Measurements from ENCODE around the gene NEMP2.

The NEMP2 gene, protein sequence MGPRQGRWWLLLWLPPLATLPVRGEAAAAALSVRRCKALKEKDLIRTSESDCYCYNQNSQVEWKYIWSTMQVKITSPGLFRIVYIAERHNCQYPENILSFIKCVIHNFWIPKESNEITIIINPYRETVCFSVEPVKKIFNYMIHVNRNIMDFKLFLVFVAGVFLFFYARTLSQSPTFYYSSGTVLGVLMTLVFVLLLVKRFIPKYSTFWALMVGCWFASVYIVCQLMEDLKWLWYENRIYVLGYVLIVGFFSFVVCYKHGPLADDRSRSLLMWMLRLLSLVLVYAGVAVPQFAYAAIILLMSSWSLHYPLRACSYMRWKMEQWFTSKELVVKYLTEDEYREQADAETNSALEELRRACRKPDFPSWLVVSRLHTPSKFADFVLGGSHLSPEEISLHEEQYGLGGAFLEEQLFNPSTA

DNA sequence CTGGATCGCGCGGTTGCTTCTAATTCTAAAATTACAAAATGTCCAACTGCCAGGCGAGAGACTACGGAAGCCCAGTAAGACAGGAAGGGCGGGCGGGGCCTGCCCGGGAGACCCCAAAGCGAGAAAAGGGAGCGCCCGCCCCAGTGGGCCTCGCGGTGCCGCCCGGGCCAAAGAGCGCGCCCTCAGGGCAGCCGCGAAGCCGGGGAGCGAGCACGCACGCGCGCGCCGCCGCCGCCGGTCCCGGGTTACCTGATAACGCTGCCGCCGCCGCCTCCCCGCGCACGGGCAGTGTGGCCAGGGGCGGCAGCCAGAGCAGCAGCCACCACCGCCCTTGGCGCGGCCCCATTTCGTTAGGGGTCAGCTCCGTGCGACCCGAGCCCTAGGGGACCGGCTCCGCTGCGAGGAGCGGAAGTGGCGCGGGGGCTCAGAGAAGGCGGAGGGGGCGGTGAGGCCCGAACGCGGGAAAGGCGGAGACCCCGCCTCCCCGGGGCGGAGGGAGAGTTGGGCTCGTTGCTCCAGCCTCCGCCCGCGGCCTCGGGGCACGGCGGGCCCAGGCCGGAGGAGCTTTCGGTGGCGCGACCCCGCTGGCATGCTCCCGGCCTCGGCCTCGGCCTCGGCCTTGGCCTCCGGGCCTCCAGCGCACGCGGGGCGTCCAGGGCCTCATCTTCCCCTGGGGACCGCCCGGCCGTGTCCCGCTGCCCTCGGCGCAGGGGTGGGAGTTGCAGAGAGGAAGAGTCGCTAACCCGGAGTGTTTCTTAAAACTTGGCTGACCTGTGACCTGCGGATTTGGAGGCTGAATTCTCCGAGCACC is at the start of gene NEMP2:
Gene NEMP2 (minus strand): TSS at position 413 of the 811 bp plus-strand sequence. CDS start 67 bp downstream, at position 346.
- DNase-seq: peak; percentile 46 to 96

DNA sequence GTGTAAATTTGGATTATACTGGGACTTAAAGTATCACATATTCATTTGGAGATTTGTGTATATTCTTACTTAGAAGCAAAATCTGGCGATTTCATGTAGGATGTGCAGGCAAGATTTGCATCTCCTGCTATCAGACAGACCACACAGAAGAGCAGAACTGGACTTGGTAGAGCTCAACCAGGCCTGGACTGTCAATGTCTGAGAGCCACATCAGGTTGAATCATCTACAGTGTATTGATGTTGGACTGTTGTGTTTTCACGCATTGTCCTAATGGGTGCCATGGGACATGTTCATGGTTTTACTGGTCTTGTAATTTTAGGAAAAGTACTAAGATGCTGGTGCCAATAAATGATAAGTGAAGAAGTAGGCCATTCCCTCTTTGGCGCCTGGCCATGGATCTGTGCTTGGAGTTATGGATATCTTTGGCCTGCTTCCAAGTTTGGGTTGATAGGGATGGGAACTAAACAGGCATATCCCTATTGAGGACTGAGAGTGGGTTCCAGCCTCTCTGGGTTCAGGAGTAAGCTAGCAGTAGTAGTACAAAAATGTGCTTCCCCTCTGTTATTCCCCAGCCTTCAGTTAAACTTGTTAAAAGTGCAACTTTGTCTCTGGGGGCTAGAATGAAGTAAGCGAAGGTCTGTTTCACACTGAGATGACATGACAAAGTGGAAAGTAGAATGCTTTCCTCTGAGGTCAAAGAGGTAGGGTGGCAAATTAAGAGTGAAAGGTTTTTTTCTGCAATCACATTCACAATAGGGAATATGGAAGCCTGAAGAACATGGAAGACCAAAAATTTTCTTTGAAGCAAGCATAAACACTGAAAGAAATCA is 49.2 kb upstream of the NEMP2 start:
- DNase-seq: no peak

DNA sequence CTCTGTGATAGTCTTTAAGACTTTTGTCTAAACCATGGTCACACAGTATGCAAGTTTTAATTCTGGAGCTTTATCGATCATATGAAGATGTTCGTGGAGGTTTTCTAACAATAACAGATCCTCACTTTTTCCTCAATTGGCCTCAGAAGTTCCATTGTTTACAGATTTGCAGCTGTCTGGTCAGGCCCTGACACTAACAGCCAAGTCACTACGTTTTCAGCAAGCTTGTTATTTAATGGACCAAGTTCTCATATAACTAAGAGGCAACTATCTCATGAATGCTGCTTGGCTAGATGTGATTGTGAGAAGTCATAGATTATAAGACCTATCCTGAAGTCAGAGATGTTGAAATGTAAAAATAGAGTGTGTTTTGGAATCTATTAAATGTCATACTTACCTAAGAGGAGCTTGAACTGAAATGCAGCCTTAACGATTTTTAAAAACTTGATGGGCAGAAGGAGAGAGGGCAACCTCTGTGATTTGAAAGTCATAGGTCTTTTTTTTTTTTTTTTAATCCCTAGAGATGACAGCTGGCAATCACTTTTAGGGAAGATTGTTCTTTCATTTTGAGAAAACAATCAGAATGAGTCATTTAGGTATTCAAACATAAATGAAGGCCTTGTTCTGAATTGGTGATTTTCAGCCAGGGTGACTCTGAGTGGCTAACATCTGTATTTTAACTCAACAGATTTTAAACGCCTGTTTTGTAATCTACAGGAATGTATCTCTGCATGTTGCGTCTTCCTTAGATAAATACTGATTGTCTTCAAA is 48.4 kb upstream of the NEMP2 start:
- no peak for DNase-seq

- DNase-seq: no peak
Measured at GRCh38 chr2:190582019-190582418, 47.5 kb upstream of the NEMP2 start.

DNA sequence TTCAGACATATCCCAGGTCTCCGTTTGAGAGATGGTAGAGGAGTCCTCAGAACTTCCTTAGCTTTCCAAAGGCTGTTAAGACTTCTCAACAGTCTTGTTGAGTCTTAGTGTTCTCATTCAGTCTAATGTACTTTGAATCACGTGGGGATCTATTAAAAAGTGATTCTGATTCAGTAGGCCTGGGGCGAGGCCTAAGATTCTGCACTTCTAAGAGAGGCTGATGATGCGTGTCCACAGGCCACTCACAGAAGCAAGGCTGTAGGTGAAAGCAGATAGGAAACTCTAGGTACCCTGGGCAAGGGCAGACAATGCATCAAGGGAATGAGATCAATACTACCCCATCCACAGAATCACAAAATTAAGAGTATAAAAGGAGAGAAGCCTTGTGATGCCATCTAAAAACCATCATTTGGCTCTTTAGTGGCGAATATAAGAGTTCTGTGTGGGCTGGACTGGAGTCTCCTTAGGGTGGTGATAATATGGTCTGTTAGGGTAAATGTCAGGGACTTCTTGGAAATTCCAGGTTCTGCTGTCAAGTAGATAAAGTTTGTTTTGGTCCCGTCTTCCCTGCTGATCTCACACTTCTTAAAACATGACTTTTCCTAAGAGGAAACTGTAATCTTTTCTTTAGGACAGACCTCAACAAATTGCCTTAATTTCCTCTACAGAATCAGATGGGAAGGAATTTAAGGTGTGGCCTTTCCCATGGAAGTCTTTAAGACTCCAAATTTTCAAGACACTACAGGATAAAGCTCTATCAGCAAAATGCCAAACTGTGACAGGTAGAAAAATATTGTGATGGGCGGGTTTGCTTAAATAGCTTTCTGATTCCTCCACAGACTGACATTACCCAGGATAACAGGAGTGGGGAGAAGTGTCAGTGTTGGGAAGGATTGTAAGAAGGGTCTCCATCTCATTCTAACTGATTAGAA is 45.7 kb upstream of the NEMP2 start:
- DNase-seq: no peak

- no peak for DNase-seq
Measured at GRCh38 chr2:190579058-190579410, 44.5 kb upstream of the NEMP2 start.

DNA sequence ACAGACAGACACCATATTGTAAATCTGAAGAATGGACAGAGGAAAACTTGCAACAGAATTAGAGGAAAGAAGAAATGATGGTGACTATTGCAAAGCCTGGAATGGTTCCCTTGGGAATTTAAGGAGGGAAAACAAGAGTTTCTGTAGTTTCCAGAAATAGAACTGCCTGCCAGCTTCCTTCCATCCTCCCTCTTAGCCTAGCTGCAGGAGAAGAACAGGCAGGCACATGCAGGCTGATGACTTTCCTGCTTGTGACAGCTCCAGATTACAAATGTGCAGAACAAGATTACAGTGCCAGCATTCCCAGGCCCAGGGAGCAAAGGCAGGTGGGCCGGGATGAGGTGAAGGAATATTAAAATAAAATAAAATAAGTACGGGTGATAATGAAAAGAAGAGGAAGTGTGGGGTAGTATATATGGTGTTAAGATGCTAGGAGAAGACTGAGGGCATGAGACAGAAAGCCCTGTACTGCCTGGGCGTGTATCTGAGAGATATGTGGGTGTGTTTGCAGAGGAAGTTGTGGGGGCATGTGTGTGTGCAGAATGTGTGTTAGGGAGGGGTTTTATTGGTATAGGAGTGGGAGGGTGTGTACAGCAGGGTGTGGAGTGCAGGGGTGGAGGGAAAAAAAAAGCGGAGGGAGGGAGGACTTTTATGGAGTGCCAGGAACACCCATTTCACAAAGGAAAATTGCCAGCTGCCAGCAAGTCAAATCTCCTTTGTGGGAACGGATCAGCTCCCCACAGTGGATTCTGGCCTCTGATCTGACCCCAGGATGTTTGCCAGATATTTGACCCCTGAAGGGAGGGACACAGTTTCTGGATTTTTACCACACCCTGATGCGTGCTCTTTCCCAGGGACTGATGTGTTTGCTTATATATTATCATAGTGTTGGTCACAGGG is 43.9 kb upstream of the NEMP2 start:
- peak; percentile 86 to 91 for DNase-seq

DNA sequence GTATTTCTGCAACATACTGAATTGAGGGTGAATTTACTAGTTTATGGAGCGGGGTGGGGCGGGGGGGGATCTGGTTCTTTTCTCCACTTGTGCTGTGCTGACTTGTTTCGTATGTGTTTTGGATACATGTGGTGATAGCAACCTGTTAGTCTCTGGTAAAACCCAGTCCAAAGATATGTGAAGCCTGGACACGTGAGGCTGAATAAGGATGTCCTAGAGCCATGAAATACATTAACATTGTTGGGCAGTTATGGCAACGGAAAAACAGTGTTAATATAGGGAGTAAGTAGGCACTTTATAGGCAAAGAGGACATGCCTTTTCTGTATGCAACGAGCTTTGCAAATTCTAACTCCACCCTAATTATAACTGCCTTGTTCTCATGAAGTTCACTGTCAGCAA is 42.1 kb upstream of the NEMP2 start:
- peak; percentile 93 to 98 for DNase-seq

DNA sequence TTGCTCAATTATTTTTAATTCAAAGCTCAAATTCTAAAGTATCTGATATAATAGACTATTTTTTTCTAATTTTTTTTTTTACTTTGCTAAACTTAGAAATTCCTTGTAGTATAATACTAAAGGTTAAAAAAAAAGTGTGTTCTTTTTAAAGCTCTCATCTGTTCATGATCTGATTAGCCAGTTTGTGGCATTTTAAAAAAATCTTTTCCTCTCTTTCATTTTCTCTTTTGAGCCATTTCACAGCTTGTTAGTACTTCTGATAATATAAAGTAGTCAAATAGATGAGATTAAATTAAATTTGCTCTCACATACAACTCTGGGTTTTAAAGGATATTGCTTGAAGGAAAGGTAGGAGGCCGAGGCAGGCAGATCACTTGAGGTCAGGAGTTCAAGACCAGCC is 40.7 kb upstream of the NEMP2 start:
- no peak for DNase-seq

DNA sequence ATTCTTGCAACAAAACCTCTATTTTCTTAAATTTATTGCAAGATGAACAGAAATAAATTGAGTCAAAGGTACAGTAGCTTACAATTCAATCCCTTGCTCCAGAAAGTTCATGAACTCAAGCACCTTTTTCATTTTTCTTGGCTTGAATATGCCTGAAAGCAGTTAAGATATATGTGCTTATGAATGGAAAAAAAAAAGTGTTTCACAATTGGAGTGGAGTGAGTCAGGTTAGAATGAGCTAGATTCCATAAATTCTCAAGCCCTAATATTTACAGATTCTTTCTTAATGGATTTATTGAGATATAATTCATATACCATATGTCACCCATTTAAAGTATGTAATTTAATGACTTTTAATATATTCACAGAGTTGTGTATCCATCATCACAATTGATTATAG is 39.6 kb upstream of the NEMP2 start:
- no peak for DNase-seq

DNA sequence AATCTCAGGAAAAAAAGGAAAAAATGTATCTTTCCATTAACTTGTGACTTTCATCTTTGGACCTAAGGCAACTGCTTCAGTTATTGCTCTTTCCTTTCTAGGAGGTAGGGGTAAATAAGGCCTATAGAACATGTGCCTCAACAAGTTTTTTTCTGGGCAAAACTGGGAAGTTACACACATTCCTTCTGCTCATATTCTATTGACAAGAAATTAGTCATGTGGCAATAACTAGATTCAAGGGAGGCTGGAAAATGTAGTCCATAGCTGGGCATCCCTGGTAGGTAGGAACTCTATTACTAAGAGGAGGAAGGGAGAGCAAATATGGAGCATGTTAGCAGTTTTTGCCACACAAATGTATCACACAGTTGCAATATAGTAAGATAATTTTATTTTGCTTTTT is 37.7 kb upstream of the NEMP2 start:
- no peak for DNase-seq

GRCh38 chr2:190571686-190572085 is 37.2 kb upstream of the NEMP2 start:
- DNase-seq: peak; percentile 49 to 50

DNA sequence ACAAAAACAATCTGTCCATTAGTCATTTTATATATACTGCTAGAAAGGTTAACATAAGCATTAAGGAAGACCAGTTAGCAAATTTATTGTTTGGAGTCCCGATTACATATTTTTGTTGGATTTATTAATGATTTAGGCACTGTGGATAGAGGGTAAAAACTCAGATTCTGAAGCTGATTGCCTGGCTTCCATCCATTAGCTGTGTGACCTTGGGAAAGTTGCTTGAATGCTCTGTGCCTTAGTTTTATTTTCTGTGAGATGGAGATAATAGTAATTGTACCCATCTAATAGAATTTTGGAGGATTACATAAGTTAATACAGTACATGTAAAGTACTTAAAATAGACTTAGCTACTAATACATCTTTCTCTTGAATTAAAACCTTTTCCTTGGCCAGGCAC is 36.3 kb upstream of the NEMP2 start:
- no peak for DNase-seq

- DNase-seq: no peak
Measured at GRCh38 chr2:190569994-190570755, 35.7 kb upstream of the NEMP2 start.

GRCh38 chr2:190564838-190565237 is 30.3 kb upstream of the NEMP2 start:
- no peak for DNase-seq

- no peak for DNase-seq
Measured at GRCh38 chr2:190563646-190564045, 29.1 kb upstream of the NEMP2 start.

- no peak for DNase-seq
Measured at GRCh38 chr2:190563109-190563508, 28.6 kb upstream of the NEMP2 start.

- peak in 1 of 2 experiments; percentile 25 for DNase-seq
Measured at GRCh38 chr2:190562121-190562520, 27.6 kb upstream of the NEMP2 start.

DNA sequence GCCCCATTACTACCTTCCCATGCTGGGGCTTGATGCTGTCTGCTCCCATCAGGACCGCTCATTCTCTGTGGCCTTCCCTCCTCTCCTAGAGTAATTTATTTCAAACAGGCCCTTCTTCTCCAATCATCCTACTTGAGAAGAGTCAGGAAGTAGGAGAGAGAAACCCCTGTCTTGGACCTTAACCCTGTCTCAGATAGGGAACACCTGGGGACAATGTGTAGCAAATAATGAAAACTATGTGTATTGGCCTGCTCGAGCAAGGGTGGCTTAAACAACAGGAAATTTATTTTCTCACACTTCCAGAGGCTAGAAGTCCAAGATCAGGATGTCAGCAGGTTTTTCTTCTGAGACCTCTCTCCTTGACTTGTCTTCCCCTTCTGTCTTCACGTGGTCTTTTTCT is 26.6 kb upstream of the NEMP2 start:
- DNase-seq: no peak

All from NCI-H526 (cell line).